Measurements from ENCODE around the gene ARMC12.

DNA sequence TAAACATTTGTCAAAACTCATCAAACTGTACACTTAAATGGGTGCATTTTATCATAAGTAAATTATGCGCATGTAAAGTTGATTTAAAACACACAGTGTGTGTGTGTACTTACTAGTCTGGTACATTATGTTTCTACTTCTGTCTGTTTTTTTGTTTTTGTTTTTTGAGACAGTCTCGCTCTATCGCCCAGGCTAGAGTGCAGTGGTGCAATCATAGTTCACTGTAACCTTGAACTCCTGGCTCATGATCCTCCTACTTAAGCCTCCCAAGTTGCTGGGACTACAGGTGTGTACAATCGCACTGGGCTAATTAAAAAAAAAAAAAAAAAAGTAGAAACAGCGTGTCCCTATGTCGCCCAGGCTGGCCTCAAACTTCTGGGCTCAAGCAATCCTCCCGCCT, 25.1 kb upstream of the ARMC12 start:
- TF ChIP-seq, protein P1, sequence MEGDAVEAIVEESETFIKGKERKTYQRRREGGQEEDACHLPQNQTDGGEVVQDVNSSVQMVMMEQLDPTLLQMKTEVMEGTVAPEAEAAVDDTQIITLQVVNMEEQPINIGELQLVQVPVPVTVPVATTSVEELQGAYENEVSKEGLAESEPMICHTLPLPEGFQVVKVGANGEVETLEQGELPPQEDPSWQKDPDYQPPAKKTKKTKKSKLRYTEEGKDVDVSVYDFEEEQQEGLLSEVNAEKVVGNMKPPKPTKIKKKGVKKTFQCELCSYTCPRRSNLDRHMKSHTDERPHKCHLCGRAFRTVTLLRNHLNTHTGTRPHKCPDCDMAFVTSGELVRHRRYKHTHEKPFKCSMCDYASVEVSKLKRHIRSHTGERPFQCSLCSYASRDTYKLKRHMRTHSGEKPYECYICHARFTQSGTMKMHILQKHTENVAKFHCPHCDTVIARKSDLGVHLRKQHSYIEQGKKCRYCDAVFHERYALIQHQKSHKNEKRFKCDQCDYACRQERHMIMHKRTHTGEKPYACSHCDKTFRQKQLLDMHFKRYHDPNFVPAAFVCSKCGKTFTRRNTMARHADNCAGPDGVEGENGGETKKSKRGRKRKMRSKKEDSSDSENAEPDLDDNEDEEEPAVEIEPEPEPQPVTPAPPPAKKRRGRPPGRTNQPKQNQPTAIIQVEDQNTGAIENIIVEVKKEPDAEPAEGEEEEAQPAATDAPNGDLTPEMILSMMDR (IDR thresholded peaks at IDR 0.05): no peak
- no peak for TF ChIP-seq POLR2A (IDR thresholded peaks at IDR 0.05)

Measured in heart left ventricle (tissue), 13 donors.